GM18517 (cell line): ENCODE results near the gene FRMPD2.

Experiments used
- ATAC-seq: cut with Tn5 transposase; IDR thresholded peaks from one replicate; pipeline ENCODE4 v1.9.1; 2021; ENCODE audit warnings: mild to moderate bottlenecking, moderate library complexity; ENCODE audit not compliant: unreplicated experiment

Gene FRMPD2, protein sequence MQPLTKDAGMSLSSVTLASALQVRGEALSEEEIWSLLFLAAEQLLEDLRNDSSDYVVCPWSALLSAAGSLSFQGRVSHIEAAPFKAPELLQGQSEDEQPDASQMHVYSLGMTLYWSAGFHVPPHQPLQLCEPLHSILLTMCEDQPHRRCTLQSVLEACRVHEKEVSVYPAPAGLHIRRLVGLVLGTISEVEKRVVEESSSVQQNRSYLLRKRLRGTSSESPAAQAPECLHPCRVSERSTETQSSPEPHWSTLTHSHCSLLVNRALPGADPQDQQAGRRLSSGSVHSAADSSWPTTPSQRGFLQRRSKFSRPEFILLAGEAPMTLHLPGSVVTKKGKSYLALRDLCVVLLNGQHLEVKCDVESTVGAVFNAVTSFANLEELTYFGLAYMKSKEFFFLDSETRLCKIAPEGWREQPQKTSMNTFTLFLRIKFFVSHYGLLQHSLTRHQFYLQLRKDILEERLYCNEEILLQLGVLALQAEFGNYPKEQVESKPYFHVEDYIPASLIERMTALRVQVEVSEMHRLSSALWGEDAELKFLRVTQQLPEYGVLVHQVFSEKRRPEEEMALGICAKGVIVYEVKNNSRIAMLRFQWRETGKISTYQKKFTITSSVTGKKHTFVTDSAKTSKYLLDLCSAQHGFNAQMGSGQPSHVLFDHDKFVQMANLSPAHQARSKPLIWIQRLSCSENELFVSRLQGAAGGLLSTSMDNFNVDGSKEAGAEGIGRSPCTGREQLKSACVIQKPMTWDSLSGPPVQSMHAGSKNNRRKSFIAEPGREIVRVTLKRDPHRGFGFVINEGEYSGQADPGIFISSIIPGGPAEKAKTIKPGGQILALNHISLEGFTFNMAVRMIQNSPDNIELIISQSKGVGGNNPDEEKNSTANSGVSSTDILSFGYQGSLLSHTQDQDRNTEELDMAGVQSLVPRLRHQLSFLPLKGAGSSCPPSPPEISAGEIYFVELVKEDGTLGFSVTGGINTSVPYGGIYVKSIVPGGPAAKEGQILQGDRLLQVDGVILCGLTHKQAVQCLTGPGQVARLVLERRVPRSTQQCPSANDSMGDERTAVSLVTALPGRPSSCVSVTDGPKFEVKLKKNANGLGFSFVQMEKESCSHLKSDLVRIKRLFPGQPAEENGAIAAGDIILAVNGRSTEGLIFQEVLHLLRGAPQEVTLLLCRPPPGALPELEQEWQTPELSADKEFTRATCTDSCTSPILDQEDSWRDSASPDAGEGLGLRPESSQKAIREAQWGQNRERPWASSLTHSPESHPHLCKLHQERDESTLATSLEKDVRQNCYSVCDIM (N-terminal part only)

GRCh38 chr10:48274636-48275035 is at the start of gene FRMPD2:
TSS of gene FRMPD2 (minus strand) at chr10:48274696. CDS start at chr10:48274567, 129 bp downstream.
- no peak for ATAC-seq

- ATAC-seq, result no peak
Measured at GRCh38 chr10:48322017-48322416, 47.5 kb upstream of the FRMPD2 start.

DNA sequence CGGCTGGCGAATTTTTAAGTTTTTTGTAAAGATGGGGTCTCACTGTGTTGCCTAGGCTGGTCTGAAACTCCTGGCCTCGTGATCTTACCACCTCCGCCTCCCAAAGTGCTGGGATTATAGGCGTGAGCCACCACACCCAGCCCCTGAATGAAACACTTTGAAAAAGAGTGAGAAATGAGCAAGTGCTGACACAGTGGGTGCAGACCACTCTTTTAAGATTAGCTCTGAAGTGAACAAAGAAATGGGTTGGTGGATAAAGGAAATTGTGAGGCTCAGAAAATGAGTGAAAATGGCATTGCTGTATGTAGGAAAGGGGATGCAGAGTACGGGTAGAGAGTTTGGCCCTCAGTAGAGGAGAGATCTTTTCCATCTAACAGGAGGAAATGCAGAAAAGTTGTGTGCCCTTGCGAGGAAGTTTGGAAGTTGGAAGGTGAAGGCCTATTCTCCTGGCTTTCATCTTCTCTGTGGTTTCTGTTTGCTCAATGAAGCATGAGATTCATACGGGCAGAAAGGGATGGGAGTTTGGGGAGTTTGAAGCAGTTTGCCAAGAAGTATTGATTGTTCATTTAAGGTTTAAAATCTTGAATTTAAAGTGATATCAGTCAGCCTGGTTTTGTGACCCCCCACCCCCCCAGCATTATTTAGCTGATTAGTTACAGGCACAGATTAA is 43.0 kb upstream of the FRMPD2 start:
- ATAC-seq, result no peak

DNA sequence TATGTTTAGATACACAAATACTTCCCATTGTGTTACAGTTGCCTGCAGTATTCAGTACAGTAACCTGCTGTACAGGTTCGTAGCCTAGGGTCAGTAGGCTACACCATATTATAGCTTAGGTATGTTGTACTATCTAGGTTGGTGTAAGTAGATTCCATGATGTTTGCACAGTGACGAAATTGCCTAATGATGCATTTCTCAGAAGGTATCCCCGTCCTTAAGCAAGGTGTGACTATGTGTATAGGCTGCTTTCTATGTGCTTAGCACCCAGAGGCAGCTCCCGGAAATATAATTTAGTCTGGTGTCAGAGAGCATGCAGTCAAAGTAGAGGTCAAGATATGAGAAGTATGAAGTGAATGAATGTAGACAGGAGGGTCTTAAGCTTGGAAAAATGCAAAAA is 41.7 kb upstream of the FRMPD2 start:
- no peak for ATAC-seq

DNA sequence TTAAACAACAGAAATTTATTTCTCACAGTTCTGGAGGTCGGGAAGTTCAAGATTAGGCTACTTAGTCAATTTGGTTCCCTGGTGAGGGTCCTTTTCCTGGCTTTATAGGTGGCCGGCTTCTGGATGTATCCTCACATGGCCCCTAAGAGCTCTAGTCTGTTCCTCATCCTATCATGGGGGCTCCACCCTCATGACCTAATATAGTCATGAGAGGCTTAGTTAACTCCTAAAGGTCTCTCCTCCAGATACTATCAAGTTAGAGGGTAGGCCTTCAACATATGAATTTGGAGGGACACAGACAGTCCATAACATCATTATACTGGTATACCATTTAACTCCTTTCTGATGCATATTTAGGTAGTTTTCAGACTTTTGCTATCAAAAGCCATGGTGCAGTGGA is 39.6 kb upstream of the FRMPD2 start:
- no peak for ATAC-seq

DNA sequence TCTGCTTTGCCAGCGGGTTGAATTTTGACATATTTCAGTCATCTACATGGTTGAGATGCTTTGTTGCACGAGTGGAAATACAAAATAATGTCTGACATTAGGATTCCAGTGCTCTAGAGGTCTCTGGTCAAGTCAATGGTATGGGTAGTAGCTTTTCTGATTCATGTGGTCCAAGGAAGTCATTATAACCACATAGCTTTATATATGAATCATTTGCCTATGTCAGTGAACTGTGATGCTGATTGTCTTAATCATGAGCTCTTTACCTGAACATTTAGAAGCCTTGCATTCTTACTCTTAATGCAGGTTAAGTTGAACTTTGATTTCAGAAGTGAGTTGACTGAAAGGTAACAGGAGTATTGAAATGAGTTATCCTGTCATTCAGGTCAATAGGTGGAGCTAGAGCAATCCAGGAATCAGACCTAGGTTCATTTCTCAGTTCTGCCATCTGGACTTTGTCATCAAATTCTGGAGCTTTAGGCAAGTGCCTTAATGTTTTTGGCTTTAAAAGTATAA is 35.3 kb upstream of the FRMPD2 start:
- ATAC-seq, result no peak

DNA sequence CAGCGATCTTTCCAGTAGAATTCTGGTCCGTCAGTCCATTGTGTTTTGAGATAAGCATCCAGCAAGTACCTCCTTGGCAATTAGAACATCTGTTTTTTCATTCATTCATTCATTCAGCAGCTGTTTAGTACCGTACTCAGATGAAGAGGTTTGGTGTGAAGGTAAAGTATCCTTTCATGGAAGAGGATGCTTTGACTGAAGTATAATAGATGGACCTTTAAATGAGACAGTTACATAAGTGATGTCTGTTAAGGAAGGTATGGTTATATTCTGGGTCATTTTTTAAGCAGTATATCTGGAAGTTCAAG is 33.2 kb upstream of the FRMPD2 start:
- no peak for ATAC-seq

GRCh38 chr10:48306870-48307710 is 32.6 kb upstream of the FRMPD2 start:
- ATAC-seq, result peak; percentile 41

- peak; percentile 82 for ATAC-seq
Measured at GRCh38 chr10:48306265-48306869, 31.9 kb upstream of the FRMPD2 start, which contains the start of gene MAPK8. TSS of gene MAPK8 (plus strand) at chr10:48306677. CDS start at chr10:48401661, 94,984 bp downstream.

DNA sequence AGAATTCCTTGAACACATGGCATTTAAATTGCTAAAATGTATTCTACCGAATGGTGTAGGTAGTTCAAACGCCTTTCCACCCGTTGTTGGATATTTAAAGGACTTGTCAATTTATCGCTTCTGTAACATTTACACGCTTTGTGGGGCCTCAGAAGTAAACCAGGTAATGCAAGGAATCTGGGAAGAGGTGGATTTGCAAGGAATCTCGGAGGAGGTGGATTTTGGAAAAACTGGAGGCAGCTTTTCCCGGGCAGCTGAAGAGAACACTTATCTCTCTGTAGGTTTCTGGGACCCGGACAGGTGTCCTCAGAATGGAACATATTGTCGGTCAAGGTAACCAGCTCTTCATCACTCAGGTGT is 31.4 kb upstream of the FRMPD2 start:
- ATAC-seq, result no peak

- ATAC-seq, result no peak
Measured at GRCh38 chr10:48302515-48303476, 28.3 kb upstream of the FRMPD2 start.

DNA sequence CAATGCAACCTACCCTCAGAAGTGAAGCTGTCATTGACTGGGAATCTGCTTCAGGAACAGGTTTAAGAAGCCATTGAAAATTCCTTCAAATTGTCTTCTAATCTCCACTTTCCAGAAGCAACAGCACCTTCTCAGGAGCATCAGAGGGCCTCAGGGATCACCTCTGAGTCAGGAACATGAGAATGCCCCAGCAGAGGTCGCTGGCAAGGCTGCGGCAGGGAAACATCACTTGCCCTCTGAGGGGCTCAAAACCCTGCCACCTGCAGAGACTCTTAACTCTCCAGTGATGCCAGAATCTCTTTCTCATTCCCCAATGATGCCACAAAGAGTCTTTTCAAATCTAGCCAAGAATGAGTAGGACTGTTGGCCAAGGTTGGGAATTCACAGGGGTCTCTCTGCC is 26.1 kb upstream of the FRMPD2 start:
- no peak for ATAC-seq

GRCh38 chr10:48299692-48300091 is 25.2 kb upstream of the FRMPD2 start:
- no peak for ATAC-seq

DNA sequence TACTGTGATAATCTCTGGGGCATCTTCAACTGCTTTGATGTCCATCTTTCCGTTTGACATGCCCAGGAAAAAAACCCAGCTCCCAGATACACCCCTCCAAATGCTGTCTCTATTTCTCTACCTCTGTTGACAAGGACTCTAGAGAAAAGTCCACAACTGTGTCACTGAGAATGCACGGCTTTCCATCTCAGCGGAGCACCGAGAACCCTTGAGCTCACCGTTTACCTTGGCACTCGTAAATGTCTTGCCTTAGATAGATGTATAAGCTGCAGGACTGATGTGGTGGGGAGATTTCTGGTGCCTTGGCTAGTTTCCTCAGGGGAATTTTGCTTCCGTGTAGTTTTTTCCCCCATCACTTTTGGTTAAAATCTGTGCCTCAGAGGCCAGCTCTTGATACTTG is 24.6 kb upstream of the FRMPD2 start:
- ATAC-seq, result no peak

DNA sequence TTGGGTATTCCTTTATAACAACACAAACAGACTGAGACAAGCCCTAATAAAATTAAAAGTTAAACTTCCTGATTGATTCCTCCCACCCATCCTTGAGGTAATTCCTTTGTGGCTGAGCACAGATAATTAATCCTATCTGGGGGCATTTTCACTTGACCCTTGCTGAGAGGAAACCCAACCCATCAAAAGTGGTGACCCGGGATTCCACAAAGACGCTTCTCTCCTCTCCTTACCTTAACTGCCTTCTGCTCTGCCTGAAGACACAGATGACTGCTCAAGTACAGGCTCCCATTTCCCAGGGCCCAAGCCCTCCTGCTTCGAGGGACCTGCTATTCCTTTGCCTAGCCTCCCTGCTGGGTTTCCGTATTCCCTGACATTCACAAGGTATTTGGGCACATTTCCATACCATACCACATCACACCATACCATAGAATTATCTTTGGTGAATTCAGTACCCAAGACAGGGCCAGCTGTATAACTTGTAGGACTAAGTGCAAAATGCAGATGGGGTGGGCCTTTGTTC is 22.1 kb upstream of the FRMPD2 start:
- no peak for ATAC-seq

DNA sequence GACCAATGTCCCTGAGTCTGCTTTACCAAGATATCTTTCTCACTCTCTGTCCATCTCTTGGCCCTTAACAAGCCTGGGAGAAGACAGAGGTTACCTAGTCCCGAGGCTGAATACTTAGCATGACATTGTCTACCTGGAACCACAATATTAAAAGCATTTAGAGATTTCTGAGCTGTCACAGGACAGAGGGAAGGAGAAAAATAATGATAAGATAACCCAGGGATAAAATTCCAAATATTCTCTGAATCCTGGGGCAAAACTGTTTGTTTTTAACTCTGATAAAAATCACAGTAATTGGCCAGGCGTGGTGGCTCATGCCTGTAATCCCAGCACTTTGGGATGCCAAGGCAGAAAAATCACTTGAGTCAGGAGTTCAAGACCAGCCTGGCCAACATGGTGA is 19.9 kb upstream of the FRMPD2 start:
- ATAC-seq, result no peak

- ATAC-seq, result no peak
Measured at GRCh38 chr10:48292616-48293015, 18.1 kb upstream of the FRMPD2 start.

DNA sequence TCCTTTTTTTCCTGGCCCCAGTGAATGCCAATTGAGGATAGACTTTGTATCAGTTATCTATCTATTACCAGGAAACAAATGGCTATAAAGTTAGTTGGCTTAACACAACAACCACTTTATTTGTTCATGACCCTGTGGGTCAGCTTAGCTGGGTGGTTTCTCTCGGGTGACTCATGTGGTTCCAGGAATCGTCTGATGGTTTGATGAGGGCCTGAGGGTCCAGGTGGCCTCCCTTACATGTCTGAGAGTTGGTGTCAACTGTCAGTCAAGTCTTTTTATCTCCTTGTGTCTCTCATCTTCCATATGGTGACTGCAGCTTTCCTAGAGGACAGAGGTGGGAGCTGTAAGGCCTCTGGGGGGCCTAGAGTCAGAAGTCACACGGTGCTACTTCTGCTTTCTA is 16.7 kb upstream of the FRMPD2 start:
- no peak for ATAC-seq
